ENCODE data around the gene COL24A1.
"Not testable (repeated sequence)": the region's sequence is repeated elsewhere in the genome, so short reads cannot be mapped to it uniquely, and the experiment has no call there.

The COL24A1 gene

GRCh38 chr1:85983316-85983715 is 173.3 kb downstream of the COL24A1 start:
- DNase-seq: no peak

GRCh38 chr1:85976516-85977205 is 179.9 kb downstream of the COL24A1 start:
- DNase-seq: no peak

- DNase-seq: no peak
Measured at GRCh38 chr1:85975912-85976371, 180.6 kb downstream of the COL24A1 start.

GRCh38 chr1:85962457-85962856 is 194.1 kb downstream of the COL24A1 start:
- DNase-seq: no peak

GRCh38 chr1:85957760-85958159 is 198.8 kb downstream of the COL24A1 start:
- DNase-seq: no peak

GRCh38 chr1:85955218-85955617 is 201.4 kb downstream of the COL24A1 start:
- DNase-seq: not testable (repeated sequence)

GRCh38 chr1:85952460-85952859 is 204.1 kb downstream of the COL24A1 start:
- DNase-seq: no peak

- DNase-seq: no peak
Measured at GRCh38 chr1:85947186-85947585, 209.4 kb downstream of the COL24A1 start.

GRCh38 chr1:85943945-85944344 is 212.6 kb downstream of the COL24A1 start:
- DNase-seq: no peak

- DNase-seq: no peak
Measured at GRCh38 chr1:85943526-85943925, 213.0 kb downstream of the COL24A1 start.

GRCh38 chr1:85940656-85941306 is 215.8 kb downstream of the COL24A1 start:
- DNase-seq: no peak

- no peak for DNase-seq
Measured at GRCh38 chr1:85938829-85939228, 217.7 kb downstream of the COL24A1 start.

GRCh38 chr1:85936470-85936869 is 220.1 kb downstream of the COL24A1 start:
- no peak for DNase-seq

- DNase-seq: no peak
Measured at GRCh38 chr1:85936057-85936456, 220.5 kb downstream of the COL24A1 start.

GRCh38 chr1:85935234-85935633 is 221.3 kb downstream of the COL24A1 start:
- no peak for DNase-seq

- DNase-seq: no peak
Measured at GRCh38 chr1:85934516-85934915, 222.1 kb downstream of the COL24A1 start.

GRCh38 chr1:85933961-85934360 is 222.6 kb downstream of the COL24A1 start:
- DNase-seq: no peak

GRCh38 chr1:85911742-85912141 is 244.8 kb downstream of the COL24A1 start:
- DNase-seq: peak in 2 of 3 donors; percentile 1 to 9

GRCh38 chr1:85900921-85901320 is 255.7 kb downstream of the COL24A1 start:
- DNase-seq: no peak

- DNase-seq: no peak
Measured at GRCh38 chr1:85898861-85899260, 257.7 kb downstream of the COL24A1 start.

GRCh38 chr1:85894651-85895050 is 261.9 kb downstream of the COL24A1 start:
- DNase-seq: peak; percentile 36 to 58 (median 52)

GRCh38 chr1:85892366-85892765 is 264.2 kb downstream of the COL24A1 start:
- no peak for DNase-seq

GRCh38 chr1:85889870-85890269 is 266.7 kb downstream of the COL24A1 start:
- DNase-seq: no peak

- DNase-seq: peak; percentile 18 to 72 (median 64)
Measured at GRCh38 chr1:85888921-85889320, 267.7 kb downstream of the COL24A1 start.

All from suppressor macrophage treated with lipopolysaccharide for 1 hour (primary cell).